ENCODE measurements around the gene EPHB2.

Gene EPHB2

DNA sequence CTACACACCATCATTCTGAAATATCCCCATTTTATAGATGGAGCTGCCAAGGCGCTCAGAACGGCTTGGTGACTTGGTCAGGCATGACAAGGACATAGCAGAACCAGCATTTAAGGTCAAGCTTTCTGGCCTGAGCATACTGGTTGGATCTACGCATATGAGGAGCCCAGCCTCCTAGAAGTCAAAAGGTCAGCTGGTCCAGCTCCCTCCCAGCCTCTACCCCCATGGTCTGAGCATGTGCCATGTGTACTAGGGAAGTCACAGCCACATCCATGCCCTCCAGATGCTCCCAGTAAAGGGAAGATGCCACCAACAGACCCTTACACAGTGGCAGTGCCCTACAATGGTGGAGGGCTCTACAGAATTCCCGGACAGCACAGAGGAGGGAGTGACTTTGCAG, 96.7 kb downstream of the EPHB2 start:
- H3K9ac ChIP-seq (ENCODE audit: low read length), result no peak overlapping the region
- no peak for DNase-seq (ENCODE audit: low read depth)
- H3K4me3 ChIP-seq (ENCODE audit: low read length), result no peak overlapping the region
- no peaks in the 10 kb centered on the region for H3K27me3 ChIP-seq (replicated peaks; ENCODE audit: control insufficient read depth, insufficient read depth, low read length)
- peaks cover 16% of the 10 kb centered on the region for H3K4me1 ChIP-seq (ENCODE audit: control insufficient read depth, insufficient read depth, low read length)
- no peaks in the 10 kb centered on the region for H3K9me3 ChIP-seq (ENCODE audit: control insufficient read depth, low read length)
- no peaks in the 10 kb centered on the region for H3K36me3 ChIP-seq (ENCODE audit: control insufficient read depth, insufficient read depth, low read length, severe bottlenecking)

- no peaks in the 10 kb centered on the region for H3K27me3 ChIP-seq (replicated peaks; ENCODE audit: control insufficient read depth, insufficient read depth, low read length)
- no peak overlapping the region for H3K4me3 ChIP-seq (ENCODE audit: low read length)
- peak overlapping the region; percentile 27 for H3K9ac ChIP-seq (ENCODE audit: low read length)
- H3K36me3 ChIP-seq (ENCODE audit: control insufficient read depth, insufficient read depth, low read length, severe bottlenecking), result no peaks in the 10 kb centered on the region
- DNase-seq (ENCODE audit: low read depth), result no peak
- peaks cover 16% of the 10 kb centered on the region for H3K4me1 ChIP-seq (ENCODE audit: control insufficient read depth, insufficient read depth, low read length)
- no peaks in the 10 kb centered on the region for H3K9me3 ChIP-seq (ENCODE audit: control insufficient read depth, low read length)
These were observed 97.6 kb downstream of the EPHB2 start for GRCh38 chr1:22808186-22808675.

DNA sequence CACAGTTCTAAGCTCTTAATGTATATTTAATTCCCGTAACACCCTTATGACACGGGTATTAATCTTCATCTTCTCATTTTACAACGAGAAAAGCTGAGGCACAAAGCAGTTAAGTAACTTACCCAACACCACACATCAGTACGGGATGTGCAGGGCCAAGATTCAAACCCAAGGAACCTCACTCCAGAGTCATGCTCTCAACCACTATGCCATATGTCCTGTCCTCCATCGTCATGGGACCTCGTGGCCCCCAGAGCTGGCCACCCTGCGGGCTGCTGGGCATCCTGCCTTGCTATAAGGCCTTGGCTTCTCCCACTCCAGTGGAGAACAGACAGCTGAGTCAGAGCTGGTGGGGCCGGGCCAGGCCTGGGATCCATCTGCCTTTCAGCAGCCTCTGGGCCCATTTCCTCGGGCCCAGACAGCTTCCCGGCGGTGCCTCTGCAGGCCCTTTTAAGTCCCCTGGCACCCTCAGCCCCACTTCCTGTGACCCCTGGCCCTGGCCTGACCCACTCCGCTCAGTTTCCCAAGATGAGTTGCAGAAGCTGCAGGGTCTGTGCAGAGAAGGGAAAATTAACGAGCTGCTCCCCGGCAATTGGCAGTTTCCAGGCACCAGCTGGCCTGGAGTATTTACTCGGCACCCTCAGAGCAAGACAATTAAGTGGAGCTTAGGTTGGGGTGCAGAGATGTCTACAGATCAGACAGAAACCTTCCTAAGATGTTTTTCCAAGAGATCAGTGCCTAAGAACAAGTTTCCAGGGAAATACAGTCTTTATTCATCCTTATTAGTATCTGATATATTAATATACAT, 98.2 kb downstream of the EPHB2 start:
- Histone ChIP-seq H3K9me3 (ENCODE audit: control insufficient read depth, low read length) (no peaks in the 10 kb centered on the region), H3K4me1 (ENCODE audit: control insufficient read depth, insufficient read depth, low read length) (peaks cover 16% of the 10 kb centered on the region), H3K9ac (ENCODE audit: low read length) (peak overlapping the region; percentile 62), H3K4me3 (ENCODE audit: low read length) (no peak overlapping the region), H3K27me3 (replicated peaks; ENCODE audit: control insufficient read depth, insufficient read depth, low read length) (no peaks in the 10 kb centered on the region), H3K36me3 (ENCODE audit: control insufficient read depth, insufficient read depth, low read length, severe bottlenecking) (no peaks in the 10 kb centered on the region)
- peak; percentile 59 for DNase-seq (ENCODE audit: low read depth)

GRCh38 chr1:22809783-22810182, 99.1 kb downstream of the EPHB2 start:
- Histone ChIP-seq H3K4me1 (ENCODE audit: control insufficient read depth, insufficient read depth, low read length) (peaks cover 16% of the 10 kb centered on the region), H3K9ac (ENCODE audit: low read length) (peak overlapping the region; percentile 62), H3K36me3 (ENCODE audit: control insufficient read depth, insufficient read depth, low read length, severe bottlenecking) (no peaks in the 10 kb centered on the region), H3K9me3 (ENCODE audit: control insufficient read depth, low read length) (no peaks in the 10 kb centered on the region), H3K27me3 (replicated peaks; ENCODE audit: control insufficient read depth, insufficient read depth, low read length) (no peaks in the 10 kb centered on the region), H3K4me3 (ENCODE audit: low read length) (no peak overlapping the region)
- no peak for DNase-seq (ENCODE audit: low read depth)

DNA sequence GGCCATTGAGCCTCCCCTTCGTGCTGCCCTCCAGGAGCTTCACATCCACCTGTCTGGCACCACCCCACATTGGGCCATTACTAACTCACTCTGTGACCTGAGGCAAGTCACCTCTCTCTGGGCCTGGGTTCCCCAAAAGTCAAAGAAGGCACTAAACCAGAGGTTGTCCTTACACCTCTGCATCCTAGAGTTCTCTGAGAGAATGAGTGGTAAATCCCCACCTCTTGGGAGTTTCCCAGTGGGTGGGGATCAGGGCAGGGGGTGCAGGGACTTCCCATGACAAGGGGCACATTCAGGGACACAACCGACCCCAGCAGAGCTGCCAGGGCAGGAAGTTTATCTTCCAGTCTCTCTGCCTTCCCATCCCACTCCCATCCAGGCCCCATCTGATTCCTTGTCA, 99.7 kb downstream of the EPHB2 start:
- DNase-seq (ENCODE audit: low read depth), result no peak
- H3K27me3 ChIP-seq (replicated peaks; ENCODE audit: control insufficient read depth, insufficient read depth, low read length), result no peaks in the 10 kb centered on the region
- no peak overlapping the region for H3K9ac ChIP-seq (ENCODE audit: low read length)
- peaks cover 17% of the 10 kb centered on the region for H3K4me1 ChIP-seq (ENCODE audit: control insufficient read depth, insufficient read depth, low read length)
- H3K9me3 ChIP-seq (ENCODE audit: control insufficient read depth, low read length), result no peaks in the 10 kb centered on the region
- H3K4me3 ChIP-seq (ENCODE audit: low read length), result no peak overlapping the region
- no peaks in the 10 kb centered on the region for H3K36me3 ChIP-seq (ENCODE audit: control insufficient read depth, insufficient read depth, low read length, severe bottlenecking)

DNA sequence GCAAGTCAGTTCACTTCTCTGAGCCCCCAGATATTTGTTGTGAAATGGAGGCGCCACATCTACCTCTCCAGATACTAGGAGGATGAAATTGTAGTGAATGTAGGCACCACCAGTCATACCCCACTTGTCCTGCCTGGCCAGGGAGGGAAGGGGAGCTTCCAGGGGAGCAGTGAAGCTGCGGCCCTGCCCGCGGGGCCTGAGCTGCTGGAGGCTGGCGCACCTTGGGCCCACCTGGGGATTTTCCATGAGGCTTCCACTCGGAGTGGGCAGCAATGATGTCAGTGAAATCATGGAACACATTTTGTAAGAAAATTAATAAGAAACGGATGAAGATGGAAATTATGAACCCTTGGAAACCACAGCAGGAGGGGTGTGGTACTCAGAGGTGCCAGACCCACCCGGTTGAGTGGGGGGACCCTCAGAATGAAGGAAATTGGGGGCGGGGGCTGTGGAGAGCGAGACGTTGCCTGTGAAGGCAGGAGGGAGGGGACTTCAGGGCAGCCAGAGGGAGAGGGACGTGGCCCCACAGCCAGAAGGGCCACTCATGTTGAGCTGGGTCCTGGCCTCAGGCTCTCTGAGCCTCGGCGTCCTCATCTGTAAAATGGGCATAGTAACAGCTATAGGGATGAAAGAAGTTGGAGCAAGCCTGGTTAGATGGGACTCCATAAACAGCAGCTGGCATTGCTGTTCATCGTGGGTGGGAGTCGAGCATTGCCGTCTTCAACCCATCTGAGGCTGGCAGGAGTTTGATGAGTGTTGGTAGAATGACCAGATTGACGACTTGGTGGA, 101.6 kb downstream of the EPHB2 start:
- DNase-seq (ENCODE audit: low read depth), result no peak
- no peaks in the 10 kb centered on the region for H3K9me3 ChIP-seq (ENCODE audit: control insufficient read depth, low read length)
- H3K9ac ChIP-seq (ENCODE audit: low read length), result no peak overlapping the region

DNA sequence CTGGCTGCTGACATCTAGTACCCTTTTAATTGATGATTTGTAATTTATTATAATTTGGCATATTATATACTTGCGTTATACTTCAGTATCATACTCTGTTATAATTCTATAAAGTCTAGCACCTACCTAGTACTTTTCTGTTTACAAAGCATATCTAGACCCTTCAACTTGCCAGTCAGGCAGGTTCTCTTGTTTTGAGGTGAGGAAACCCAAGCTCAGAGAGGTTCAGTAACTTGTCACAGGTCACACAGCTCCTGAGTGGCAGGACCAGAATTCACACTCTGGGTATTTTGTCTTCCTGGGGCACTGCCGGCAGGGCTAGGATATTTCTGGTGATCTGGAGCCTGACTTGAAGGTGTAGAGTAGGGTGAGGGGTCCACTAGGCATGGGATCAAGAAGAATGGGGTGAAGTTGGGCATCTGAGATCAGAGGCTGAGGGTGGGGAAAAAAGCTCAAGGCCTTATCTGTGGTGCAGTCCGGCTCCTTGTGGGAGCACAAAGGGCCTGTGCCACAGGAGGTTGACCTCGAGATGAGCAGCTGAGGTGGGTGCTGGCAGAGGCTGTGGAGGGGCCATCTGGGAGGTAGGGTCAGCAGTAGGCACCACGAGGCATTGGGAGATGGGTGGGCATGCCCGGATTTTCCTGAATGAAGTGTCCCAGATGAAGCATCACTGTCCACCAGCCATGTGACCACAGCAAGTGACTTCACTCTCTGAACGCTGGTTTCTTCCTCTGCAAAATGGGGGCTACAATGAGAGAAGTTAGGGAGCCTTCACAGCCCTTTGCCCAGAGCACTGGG, 102.6 kb downstream of the EPHB2 start:
- no peaks in the 10 kb centered on the region for H3K36me3 ChIP-seq (ENCODE audit: control insufficient read depth, insufficient read depth, low read length, severe bottlenecking)
- H3K9me3 ChIP-seq (ENCODE audit: control insufficient read depth, low read length), result no peaks in the 10 kb centered on the region
- no peak for DNase-seq (ENCODE audit: low read depth)
- no peaks in the 10 kb centered on the region for H3K27me3 ChIP-seq (replicated peaks; ENCODE audit: control insufficient read depth, insufficient read depth, low read length)
- no peak overlapping the region for H3K9ac ChIP-seq (ENCODE audit: low read length)
- H3K4me1 ChIP-seq (ENCODE audit: control insufficient read depth, insufficient read depth, low read length), result peaks cover 24% of the 10 kb centered on the region
- H3K4me3 ChIP-seq (ENCODE audit: low read length), result no peak overlapping the region

More for the DNA sequence above, 101.6 kb downstream of the EPHB2 start:
- H3K4me3 ChIP-seq (ENCODE audit: low read length), result no peak overlapping the region
- H3K36me3 ChIP-seq (ENCODE audit: control insufficient read depth, insufficient read depth, low read length, severe bottlenecking), result no peaks in the 10 kb centered on the region
- H3K27me3 ChIP-seq (replicated peaks; ENCODE audit: control insufficient read depth, insufficient read depth, low read length), result no peaks in the 10 kb centered on the region
- H3K4me1 ChIP-seq (ENCODE audit: control insufficient read depth, insufficient read depth, low read length), result peaks cover 27% of the 10 kb centered on the region

- no peaks in the 10 kb centered on the region for H3K9me3 ChIP-seq (ENCODE audit: control insufficient read depth, low read length)
- H3K9ac ChIP-seq (ENCODE audit: low read length), result no peak overlapping the region
- DNase-seq (ENCODE audit: low read depth), result no peak
- H3K4me1 ChIP-seq (ENCODE audit: control insufficient read depth, insufficient read depth, low read length), result peaks cover 15% of the 10 kb centered on the region
- no peaks in the 10 kb centered on the region for H3K36me3 ChIP-seq (ENCODE audit: control insufficient read depth, insufficient read depth, low read length, severe bottlenecking)
- H3K4me3 ChIP-seq (ENCODE audit: low read length), result no peak overlapping the region
- no peaks in the 10 kb centered on the region for H3K27me3 ChIP-seq (replicated peaks; ENCODE audit: control insufficient read depth, insufficient read depth, low read length)
These were observed 103.8 kb downstream of the EPHB2 start for GRCh38 chr1:22814176-22815042.

- Histone ChIP-seq H3K9me3 (ENCODE audit: control insufficient read depth, low read length) (no peaks in the 10 kb centered on the region), H3K4me3 (ENCODE audit: low read length) (no peak overlapping the region), H3K27me3 (replicated peaks; ENCODE audit: control insufficient read depth, insufficient read depth, low read length) (no peaks in the 10 kb centered on the region), H3K4me1 (ENCODE audit: control insufficient read depth, insufficient read depth, low read length) (peaks cover 15% of the 10 kb centered on the region), H3K36me3 (ENCODE audit: control insufficient read depth, insufficient read depth, low read length, severe bottlenecking) (no peaks in the 10 kb centered on the region), H3K9ac (ENCODE audit: low read length) (no peak overlapping the region)
- DNase-seq (ENCODE audit: low read depth), result no peak
These were observed 104.4 kb downstream of the EPHB2 start for GRCh38 chr1:22815043-22815365.

DNA sequence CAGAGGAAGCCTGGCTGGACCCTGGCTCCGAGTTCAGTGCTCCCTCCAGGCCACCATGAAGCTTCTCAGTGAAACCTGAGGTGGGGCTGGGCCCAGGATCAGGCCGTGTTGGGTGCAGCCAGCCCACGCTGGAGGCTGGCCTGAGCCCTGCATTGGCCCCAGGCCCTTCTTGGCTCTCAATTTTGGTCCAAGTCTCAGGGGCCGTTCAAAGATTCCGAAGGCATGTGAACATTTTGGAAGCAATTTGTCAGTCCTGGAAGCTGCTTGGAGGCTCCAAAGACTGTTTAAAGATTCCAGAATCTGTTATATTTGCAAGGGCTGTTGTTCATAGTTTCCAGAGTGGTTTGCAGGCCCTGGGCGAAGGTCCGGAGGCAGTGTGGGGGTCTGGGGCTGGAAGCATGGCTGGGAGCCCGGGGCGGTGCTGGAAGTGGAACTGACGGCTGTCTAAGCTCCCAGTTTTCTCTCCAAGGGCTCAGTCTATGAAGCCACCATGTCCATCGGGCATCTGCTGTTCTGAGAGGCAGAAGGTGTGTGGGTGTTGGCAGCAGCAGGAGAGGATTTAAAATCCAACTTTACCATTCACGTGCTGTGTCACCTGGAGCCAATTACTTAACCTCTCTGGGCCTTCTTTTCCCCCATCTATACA, 104.9 kb downstream of the EPHB2 start:
- no peak overlapping the region for H3K9ac ChIP-seq (ENCODE audit: low read length)

More for the DNA sequence above, 104.9 kb downstream of the EPHB2 start:
- Histone ChIP-seq H3K27me3 (replicated peaks; ENCODE audit: control insufficient read depth, insufficient read depth, low read length) (no peaks in the 10 kb centered on the region), H3K4me1 (ENCODE audit: control insufficient read depth, insufficient read depth, low read length) (peaks cover 15% of the 10 kb centered on the region), H3K9me3 (ENCODE audit: control insufficient read depth, low read length) (no peaks in the 10 kb centered on the region), H3K36me3 (ENCODE audit: control insufficient read depth, insufficient read depth, low read length, severe bottlenecking) (no peaks in the 10 kb centered on the region), H3K4me3 (ENCODE audit: low read length) (no peak overlapping the region)
- DNase-seq (ENCODE audit: low read depth), result no peak
